ENCODE data around the gene C1RL. TPM values are rescaled to one million over a fixed set of nuclear protein-coding genes. Genes with fewer than 3 reads are reported as not detected.

Gene C1RL
- total and polyA plus RNA-seq, 2 donors (not counting 1 experiment from before 2014, with no cell fraction given), result 13.5 to 24.9 TPM

DNA sequence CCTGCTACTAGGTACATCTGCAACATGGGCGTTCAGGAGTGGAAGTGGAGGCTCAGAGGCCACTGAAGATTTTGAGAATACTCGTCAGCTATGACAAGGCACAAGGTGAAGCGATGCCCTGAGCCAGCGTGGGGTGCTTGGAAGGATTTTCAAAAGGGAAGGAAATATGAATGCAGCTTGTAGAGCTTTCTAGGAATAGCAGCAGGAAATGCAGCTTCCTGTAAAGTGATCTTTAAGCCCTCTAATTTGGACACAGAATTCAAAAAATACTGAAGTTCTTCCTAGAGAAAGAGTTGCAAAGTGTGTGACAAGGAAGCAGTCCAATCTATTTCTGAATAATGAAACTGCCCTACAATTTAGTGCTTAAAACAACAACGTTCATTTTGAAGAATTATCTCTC, 61.7 kb downstream of the C1RL start:
- H3K4me1 Mint-ChIP-seq, result peaks cover 6% of the 10 kb centered on the region
- Histone ChIP-seq H3K9me3 (ENCODE audit: control extremely low read depth in 1 of 3, control insufficient read depth in 2 of 3, insufficient read depth in 1 of 3, low read length in 2 of 3) (no peaks in the 10 kb centered on the region), H4K20me1 (ENCODE audit: control insufficient read depth, insufficient read depth, low read length, poor library complexity, severe bottlenecking) (no peaks in the 10 kb centered on the region), H3K27ac (ENCODE audit: low read length in 2 of 2) (no peak overlapping the region), H3K4me3 (ENCODE audit: control extremely low read depth in 1 of 5, extremely low read depth in 1 of 5, insufficient read depth in 1 of 5, low read depth in 2 of 5, low read length in 4 of 5) (no peak overlapping the region), H3K4me1 (ENCODE audit: control insufficient read depth in 2 of 2, insufficient read depth in 2 of 2, low read length in 2 of 2) (no peaks in the 10 kb centered on the region), H2AFZ (ENCODE audit: insufficient read depth, low read depth, low read length, poor library complexity, severe bottlenecking) (no peak overlapping the region), H3K36me3 (replicated peaks in 1 of 2; ENCODE audit: control extremely low read depth in 1 of 2, control insufficient read depth in 1 of 2, extremely low read depth in 1 of 2, insufficient read depth in 2 of 2, low read length in 1 of 2) (no peaks in the 10 kb centered on the region), H3K4me2 (replicated peaks; ENCODE audit: low read depth, low read length, poor library complexity, severe bottlenecking) (no peak overlapping the region), H3K9ac (ENCODE audit: low read length) (no peak overlapping the region), H3K79me2 (ENCODE audit: control insufficient read depth, insufficient read depth, low read length) (no peaks in the 10 kb centered on the region), H3K27me3 (replicated peaks in 1 of 4; ENCODE audit: control extremely low read depth in 1 of 4, control insufficient read depth in 3 of 4, insufficient read depth in 4 of 4, low read length in 3 of 4) (no peaks in the 10 kb centered on the region)
- no peaks in the 10 kb centered on the region for H3K9me3 Mint-ChIP-seq (ENCODE audit: insufficient read depth)
- WGBS (ENCODE audit: insufficient coverage), result 13% methylated on average over 2 of the region's 5 CpGs
- ATAC-seq (ENCODE audit: low read depth), result no peak
- H3K27me3 Mint-ChIP-seq, result peaks cover 10% of the 10 kb centered on the region
- H3K4me3 Mint-ChIP-seq, result no peak overlapping the region
- DNase-seq, result no peak
- H3K27ac Mint-ChIP-seq, result no peak overlapping the region
- intact Hi-C loops (cut with micrococcal nuclease), result no loop called here
- ChIA-PET POLR2A (no interaction called here), CTCF (no interaction called here)
- TF ChIP-seq EZH2 (IDR thresholded peaks at IDR 0.05; ENCODE audit: borderline replicate concordance, insufficient read depth, low read depth, low read length, poor library complexity, severe bottlenecking), result no peak
- TF ChIP-seq, protein P1, sequence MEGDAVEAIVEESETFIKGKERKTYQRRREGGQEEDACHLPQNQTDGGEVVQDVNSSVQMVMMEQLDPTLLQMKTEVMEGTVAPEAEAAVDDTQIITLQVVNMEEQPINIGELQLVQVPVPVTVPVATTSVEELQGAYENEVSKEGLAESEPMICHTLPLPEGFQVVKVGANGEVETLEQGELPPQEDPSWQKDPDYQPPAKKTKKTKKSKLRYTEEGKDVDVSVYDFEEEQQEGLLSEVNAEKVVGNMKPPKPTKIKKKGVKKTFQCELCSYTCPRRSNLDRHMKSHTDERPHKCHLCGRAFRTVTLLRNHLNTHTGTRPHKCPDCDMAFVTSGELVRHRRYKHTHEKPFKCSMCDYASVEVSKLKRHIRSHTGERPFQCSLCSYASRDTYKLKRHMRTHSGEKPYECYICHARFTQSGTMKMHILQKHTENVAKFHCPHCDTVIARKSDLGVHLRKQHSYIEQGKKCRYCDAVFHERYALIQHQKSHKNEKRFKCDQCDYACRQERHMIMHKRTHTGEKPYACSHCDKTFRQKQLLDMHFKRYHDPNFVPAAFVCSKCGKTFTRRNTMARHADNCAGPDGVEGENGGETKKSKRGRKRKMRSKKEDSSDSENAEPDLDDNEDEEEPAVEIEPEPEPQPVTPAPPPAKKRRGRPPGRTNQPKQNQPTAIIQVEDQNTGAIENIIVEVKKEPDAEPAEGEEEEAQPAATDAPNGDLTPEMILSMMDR (IDR thresholded peaks at IDR 0.05), result no peak

- H3K27ac Mint-ChIP-seq, result no peak overlapping the region
Measured at GRCh38 chr12:7046383-7047105, 62.5 kb downstream of the C1RL start.

More at GRCh38 chr12:7046383-7047105, 62.5 kb downstream of the C1RL start:
- Histone ChIP-seq H3K4me1 (ENCODE audit: control insufficient read depth in 2 of 2, insufficient read depth in 2 of 2, low read length in 2 of 2) (no peaks in the 10 kb centered on the region), H3K9me3 (ENCODE audit: control extremely low read depth in 1 of 3, control insufficient read depth in 2 of 3, insufficient read depth in 1 of 3, low read length in 2 of 3) (no peaks in the 10 kb centered on the region), H3K36me3 (replicated peaks in 1 of 2; ENCODE audit: control extremely low read depth in 1 of 2, control insufficient read depth in 1 of 2, extremely low read depth in 1 of 2, insufficient read depth in 2 of 2, low read length in 1 of 2) (no peaks in the 10 kb centered on the region), H2AFZ (ENCODE audit: insufficient read depth, low read depth, low read length, poor library complexity, severe bottlenecking) (no peak overlapping the region), H3K9ac (ENCODE audit: low read length) (no peak overlapping the region), H3K4me2 (replicated peaks; ENCODE audit: low read depth, low read length, poor library complexity, severe bottlenecking) (no peak overlapping the region), H4K20me1 (ENCODE audit: control insufficient read depth, insufficient read depth, low read length, poor library complexity, severe bottlenecking) (no peaks in the 10 kb centered on the region), H3K79me2 (ENCODE audit: control insufficient read depth, insufficient read depth, low read length) (no peaks in the 10 kb centered on the region), H3K4me3 (ENCODE audit: control extremely low read depth in 1 of 5, extremely low read depth in 1 of 5, insufficient read depth in 1 of 5, low read depth in 2 of 5, low read length in 4 of 5) (no peak overlapping the region), H3K27me3 (replicated peaks in 1 of 4; ENCODE audit: control extremely low read depth in 1 of 4, control insufficient read depth in 3 of 4, insufficient read depth in 4 of 4, low read length in 3 of 4) (no peaks in the 10 kb centered on the region), H3K27ac (ENCODE audit: low read length in 2 of 2) (no peak overlapping the region)
- POLR2A ChIA-PET, result no interaction called here
- intact Hi-C loops (cut with micrococcal nuclease), result no loop called here
- peaks cover 6% of the 10 kb centered on the region for H3K4me1 Mint-ChIP-seq
- no peak overlapping the region for H3K4me3 Mint-ChIP-seq
- peaks cover 6% of the 10 kb centered on the region for H3K27me3 Mint-ChIP-seq
- ATAC-seq (ENCODE audit: low read depth), result no peak
- 81% methylated on average over 4 of the region's 5 CpGs for WGBS (ENCODE audit: insufficient coverage)
- CTCF ChIA-PET, result no interaction called here
- DNase-seq, result no peak
- no peak for TF ChIP-seq EZH2 (IDR thresholded peaks at IDR 0.05; ENCODE audit: borderline replicate concordance, insufficient read depth, low read depth, low read length, poor library complexity, severe bottlenecking)
- TF ChIP-seq, protein P1 (IDR thresholded peaks at IDR 0.05), result no peak
- no peaks in the 10 kb centered on the region for H3K9me3 Mint-ChIP-seq (ENCODE audit: insufficient read depth)

Measured in B cell (primary cell).